HG03135 (cell line): ENCODE data around the gene CENPT.
"Not testable (repeated sequence)": the region's sequence is repeated elsewhere in the genome, so short reads cannot be mapped to it uniquely, and the experiment has no call there.

Experiments
- ATAC-seq: cut with Tn5 transposase; IDR thresholded peaks from one replicate; pipeline ENCODE4 v1.9.1; 2021; ENCODE audit warnings: mild to moderate bottlenecking, moderate library complexity; ENCODE audit not compliant: unreplicated experiment

Gene CENPT

GRCh38 chr16:67848118-67848517 is 625 bp upstream of the CENPT start:
- ATAC-seq: no peak

DNA sequence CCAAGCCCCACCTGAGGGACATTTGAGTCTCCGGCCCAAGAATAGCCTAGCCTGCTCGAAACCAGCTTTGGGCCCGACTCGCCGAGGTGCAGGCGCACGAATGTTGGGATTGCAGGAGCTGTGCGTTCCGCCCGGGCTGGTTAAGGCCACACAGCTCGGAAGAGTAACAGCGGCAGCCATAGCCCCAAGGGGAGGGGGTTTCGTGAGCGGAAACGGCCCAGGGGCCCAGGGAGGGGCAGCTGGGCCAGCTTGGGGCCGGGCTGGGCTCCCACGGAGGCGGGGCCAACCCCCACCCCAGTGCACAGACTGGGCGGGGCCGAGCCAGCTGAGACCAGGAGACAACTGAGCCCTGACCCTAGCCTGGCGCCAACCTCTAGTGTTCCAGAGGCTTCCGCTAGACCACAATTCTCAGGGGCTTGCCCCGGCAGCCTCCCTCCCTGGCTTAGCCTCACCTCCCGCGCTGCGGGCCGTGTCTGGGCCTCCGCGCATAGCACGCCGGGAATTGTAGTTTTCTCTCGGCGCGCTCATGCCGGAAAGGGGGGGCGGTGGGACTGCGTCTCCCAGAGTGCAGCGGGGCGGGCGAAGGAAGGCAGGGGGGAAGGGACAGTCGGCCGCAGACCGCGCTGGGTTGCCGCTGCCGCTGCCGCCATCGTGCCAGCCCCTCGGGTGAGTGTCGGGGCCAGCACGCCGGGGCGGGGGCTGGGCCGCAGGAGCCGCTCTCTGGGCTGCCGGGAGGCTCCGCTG is 1.0 kb downstream of the CENPT start, which contains the start of gene NUTF2:
TSS of gene NUTF2 (plus strand) at position 614 of the 744 bp plus-strand sequence. CDS start 18,198 bp downstream, outside the sequence.
- peak; percentile 50 for ATAC-seq

DNA sequence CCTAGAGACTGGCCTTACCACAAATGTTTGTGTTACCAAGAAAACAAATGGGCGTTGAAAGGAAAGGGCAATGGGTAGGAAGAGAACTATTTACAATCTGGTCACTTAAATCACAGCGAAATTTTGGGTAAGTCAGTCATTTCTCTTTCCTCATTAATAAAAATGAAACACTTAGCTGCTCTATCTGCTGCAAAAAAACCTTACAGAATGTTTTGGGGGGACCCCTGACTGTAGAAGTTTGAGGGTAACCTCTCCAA is 1.5 kb downstream of the CENPT start:
- ATAC-seq: no peak

GRCh38 chr16:67845291-67846062 is 2.0 kb downstream of the CENPT start:
- no peak for ATAC-seq

GRCh38 chr16:67844497-67844896 is 3.0 kb downstream of the CENPT start:
- no peak for ATAC-seq

DNA sequence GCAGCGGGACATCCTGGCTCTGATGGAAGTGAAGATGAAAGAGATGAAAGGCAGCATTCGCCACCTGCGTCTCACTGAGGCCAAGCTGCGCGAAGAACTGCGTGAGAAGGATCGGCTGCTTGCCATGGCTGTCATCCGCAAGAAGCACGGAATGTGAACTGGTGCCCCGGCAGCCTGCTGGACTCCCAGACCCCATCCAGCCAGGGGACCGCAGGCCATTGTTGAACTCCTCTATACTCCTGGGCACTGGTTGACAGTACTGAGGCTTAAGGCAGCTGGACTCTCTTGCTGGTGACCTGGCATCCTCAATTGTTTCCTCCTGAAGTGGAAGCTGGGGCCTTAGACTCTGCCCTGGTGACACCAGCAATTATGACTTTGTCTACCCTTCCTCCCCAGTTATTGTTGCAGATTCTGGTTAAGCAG is 4.1 kb downstream of the CENPT start:
- ATAC-seq: no peak

DNA sequence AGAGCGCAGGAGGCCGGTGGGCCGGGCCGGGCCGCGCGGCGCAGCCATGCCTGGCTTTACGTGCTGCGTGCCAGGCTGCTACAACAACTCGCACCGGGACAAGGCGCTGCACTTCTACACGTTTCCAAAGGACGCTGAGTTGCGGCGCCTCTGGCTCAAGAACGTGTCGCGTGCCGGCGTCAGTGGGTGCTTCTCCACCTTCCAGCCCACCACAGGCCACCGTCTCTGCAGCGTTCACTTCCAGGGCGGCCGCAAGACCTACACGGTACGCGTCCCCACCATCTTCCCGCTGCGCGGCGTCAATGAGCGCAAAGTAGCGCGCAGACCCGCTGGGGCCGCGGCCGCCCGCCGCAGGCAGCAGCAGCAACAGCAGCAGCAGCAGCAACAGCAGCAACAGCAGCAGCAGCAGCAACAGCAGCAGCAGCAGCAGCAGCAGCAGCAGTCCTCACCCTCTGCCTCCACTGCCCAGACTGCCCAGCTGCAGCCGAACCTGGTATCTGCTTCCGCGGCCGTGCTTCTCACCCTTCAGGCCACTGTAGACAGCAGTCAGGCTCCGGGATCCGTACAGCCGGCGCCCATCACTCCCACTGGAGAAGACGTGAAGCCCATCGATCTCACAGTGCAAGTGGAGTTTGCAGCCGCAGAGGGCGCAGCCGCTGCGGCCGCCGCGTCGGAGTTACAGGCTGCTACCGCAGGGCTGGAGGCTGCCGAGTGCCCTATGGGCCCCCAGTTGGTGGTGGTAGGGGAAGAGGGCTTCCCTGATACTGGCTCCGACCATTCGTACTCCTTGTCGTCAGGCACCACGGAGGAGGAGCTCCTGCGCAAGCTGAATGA is 4.8 kb downstream of the CENPT start:
- peak; percentile 5 for ATAC-seq

- ATAC-seq: peak; percentile 39
These were observed 5.5 kb downstream of the CENPT start, which contains the start of gene THAP11 for GRCh38 chr16:67841816-67842508. THAP11 (plus strand) TSS chr16:67842320; CDS start chr16:67842555, 235 bp downstream.

GRCh38 chr16:67841198-67841815 is 6.2 kb downstream of the CENPT start:
- ATAC-seq: no peak

DNA sequence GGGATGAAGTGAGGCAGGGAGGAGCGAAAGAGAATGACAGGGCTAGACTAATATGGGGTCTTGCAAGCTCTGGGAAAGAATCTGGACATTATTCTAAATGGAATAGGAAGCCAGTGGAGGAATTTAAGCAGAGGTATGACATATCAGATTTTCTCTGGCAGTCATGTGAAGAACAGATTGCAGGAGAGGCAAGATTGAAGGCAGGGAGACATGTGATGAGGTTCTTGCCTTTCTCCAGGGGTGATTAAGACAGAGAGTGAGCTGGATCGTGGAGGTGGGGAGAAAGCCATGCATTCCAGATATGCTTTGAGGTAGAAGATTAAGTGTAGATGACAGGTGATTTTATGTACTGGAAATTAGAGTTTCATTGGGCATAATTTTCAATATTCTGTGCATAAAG is 9.7 kb downstream of the CENPT start:
- ATAC-seq: no peak

DNA sequence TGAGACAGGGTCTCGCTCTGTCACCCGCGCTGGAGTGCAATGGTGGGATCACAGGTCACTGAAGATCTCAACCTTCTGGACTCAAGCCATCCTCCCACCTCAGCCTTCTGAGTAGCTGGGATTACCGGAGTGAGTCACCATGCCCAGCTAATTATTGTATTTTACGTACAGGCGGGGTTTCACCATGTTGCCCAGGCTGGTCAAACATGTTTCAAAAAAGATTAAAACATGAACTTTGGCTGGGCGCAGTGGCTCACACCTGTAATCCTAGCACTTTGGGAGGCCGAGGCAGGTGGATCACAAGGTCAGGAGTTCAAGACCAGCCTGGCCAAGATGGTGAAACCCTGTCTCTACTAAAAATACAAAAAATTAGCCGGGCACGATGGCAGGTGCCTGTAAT is 10.3 kb downstream of the CENPT start:
- ATAC-seq: not testable (repeated sequence)

DNA sequence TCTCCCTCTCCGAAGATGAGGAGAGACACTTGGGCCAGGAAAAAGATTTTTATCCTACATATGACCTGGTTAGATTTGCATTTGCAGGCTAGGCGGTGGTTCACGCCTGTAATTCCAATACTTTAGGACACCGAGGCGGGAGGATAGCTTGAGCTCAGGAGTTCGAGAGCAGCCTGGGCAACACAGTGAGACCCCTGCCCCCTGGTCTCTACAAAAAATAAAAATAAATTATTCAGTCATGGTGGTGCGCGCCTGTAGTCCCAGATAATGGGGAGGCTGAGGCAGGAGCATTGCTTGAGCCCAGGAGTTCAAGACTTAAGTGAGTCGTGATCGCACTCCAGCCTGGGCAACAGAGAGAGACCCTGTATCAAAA is 13.3 kb downstream of the CENPT start:
- no peak for ATAC-seq

GRCh38 chr16:67833415-67834241 is 13.9 kb downstream of the CENPT start:
- ATAC-seq: peak; percentile 93

DNA sequence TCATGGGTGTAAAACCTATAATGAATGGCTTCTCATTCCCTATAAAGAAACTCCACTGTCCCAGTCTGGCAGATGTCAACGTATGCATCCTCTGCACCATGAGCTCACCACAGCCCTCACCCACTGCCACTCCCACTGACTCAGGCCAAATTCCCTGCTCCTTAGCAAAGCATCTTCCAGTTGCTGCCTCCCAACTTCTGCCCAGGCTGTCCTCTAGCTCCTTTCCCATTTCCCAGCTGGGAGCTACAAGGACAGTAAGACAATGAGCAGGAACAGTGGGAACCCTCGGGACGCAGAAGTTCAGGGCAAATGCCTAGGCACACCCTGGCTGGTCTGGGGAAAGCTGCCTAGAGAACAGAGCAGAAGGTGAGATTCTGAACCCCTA is 14.5 kb downstream of the CENPT start:
- no peak for ATAC-seq

DNA sequence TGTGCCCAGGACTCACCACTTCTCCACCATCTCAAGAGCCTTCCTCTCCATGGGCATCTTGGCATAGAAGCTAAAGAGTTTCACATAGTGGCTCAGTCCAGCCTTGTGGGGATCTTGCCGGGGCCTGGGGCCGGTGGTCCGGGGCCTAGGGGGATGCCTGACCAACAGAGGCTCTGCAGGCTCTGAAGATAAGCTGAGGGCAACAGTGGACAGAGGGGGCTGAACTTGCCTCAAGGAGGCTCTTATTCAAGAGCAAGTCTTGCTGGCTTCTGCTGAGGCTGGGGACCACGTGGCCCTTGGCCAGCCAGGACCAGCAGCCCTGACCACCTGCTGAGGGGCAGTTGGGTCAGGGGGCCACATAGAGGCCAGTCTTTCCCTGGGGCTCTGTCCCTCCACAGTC is 18.8 kb downstream of the CENPT start:
- ATAC-seq: no peak

GRCh38 chr16:67825906-67826305 is 21.6 kb downstream of the CENPT start:
- no peak for ATAC-seq

GRCh38 chr16:67825119-67825518 is 22.4 kb downstream of the CENPT start:
- ATAC-seq: no peak

DNA sequence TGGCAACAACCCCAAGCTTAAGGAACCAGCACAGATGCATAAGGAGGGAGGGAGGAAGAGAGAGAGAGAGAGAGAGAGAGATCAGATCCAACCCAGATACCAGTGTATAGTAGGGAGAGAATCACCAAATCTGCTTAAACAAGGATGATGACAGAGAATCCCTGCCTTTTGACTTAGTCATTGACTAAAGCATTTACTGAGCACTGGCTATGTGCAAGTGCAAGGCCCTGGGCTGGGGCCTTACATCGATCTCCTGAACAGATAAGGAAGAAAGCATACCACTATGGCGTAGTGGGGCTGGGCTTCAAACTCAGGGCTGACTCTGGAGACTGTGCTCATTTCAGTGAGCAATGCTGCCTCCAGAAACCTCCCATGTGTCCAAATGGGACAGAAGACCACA is 25.0 kb downstream of the CENPT start:
- ATAC-seq: no peak

GRCh38 chr16:67820608-67821259 is 26.8 kb downstream of the CENPT start:
- ATAC-seq: no peak
